ENCODE results near the gene PAQR4.

DNA sequence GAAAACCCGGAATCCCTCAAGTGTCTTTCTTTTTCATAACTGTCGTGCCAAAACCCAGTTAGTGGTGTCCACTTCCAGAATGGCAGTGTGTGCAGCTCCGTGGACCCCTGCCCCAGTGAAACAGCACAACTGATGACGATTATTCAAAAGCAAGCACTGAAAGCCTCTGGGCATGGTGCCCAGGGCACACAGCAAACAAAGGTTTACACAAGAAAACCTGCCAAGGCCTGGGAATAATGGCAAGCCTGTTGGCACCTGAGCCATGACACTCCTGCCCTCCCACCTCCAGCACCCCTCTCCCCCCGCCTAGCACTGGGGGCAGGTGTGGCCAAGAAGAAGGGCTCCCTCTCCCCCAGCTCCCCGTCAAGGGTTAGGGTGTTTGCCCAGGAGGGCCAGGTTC is 8.3 kb downstream of the PAQR4 start:
- no peak for TF ChIP-seq POLR2A (IDR thresholded peaks at IDR 0.05; ENCODE audit: low read depth, low read length)
- no peak for TF ChIP-seq POLR2AphosphoS5 (IDR thresholded peaks at IDR 0.05; ENCODE audit: low read depth, low read length)
